Left renal pelvis (tissue), 4 donors: ENCODE data around the gene TNFAIP2. TPM values are rescaled to one million over a fixed set of nuclear protein-coding genes. Genes with fewer than 3 reads are reported as not detected.
"Not testable (repeated sequence)": the region's sequence is repeated elsewhere in the genome, so short reads cannot be mapped to it uniquely, and the experiment has no call there.

Experiments used
- DNase-seq, 4 donors: peaks; one replicate each; pipeline ENCODE4 v3.0.0-alpha.2; 2013; ENCODE audit warnings: low read depth in 4 of 4, low spot score in 3 of 4
- polyA plus RNA-seq, 4 donors: library from polyadenylated mRNA; unstranded; fragments of 120-200 nt; gene quantifications; one replicate each; pipeline ENCODE4 v1.2.1, GENCODE V29; 2013; ENCODE audit not compliant: insufficient read length in 4 of 4

Gene TNFAIP2
- polyA plus RNA-seq, 4 donors = 31.7 to 52.7 (median 44.7) TPM

DNA sequence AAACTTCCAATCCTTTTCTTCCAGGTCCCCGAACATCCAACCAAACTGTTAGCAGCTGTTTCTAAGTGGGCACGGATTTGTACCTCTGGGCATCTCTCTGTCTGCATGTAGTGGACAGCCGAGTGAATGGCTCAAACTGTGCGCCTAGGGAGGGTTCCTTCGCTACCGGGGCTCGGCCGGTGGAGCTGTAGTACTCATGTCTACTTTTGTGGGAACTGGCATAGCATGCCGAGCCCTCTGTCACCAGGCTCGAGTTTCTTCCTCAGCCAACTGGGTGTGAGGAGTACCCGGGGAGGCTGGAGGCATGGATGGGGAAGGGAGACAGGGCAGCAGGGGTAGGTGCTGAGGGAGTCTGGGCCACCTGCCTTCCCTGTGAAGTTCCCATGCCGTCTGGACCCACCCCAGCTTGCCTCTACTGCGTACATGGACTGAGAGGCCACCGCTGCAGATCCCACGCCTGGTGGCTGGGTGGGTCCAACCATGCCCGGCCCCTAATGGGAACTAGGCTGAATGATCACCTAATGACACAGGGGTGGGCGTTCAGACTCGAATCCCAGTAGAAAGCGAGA, 23.0 kb downstream of the TNFAIP2 start:
- DNase-seq = no peak

DNA sequence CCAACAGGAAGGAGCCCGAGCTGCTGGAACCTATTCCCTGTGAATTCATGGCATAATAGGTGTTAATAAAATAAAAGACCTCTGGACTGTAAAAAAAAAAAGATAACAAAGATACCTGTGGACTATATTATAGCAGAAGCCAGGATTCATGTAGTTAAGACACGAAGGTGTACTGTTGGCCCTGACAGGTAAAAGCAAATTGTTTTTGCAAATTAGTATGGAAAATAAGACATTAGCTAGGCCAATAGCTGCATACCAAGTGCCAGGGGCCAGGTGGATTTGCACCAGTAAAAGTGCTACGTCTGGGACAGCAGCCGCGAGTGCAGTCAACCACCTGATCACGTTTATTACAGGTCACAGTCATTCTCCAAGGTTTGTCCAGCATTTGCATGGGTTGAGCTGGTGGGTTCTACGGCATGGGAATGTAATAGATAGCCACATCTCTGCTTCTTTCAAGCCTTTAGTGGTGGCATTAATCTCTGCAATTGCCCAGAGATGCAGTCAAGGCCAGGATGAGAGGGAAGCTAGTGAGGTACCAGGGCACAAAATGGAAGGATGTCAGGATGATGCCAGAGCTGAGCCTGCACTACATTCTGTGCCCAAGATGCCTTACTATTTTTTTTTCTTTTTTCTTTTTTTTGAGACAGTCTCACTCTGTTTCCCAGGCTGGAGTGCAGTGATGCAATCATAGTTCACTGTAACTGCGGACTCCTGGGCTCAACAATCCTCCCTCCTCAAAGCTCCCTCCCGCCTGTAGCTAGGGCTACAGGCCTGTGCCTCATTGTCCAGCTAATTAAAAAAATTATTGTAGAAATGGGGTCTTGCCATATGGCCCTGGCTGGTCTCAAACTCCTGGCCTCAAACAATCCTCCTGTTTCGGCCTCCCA, 26.3 kb downstream of the TNFAIP2 start:
- DNase-seq = no peak

DNA sequence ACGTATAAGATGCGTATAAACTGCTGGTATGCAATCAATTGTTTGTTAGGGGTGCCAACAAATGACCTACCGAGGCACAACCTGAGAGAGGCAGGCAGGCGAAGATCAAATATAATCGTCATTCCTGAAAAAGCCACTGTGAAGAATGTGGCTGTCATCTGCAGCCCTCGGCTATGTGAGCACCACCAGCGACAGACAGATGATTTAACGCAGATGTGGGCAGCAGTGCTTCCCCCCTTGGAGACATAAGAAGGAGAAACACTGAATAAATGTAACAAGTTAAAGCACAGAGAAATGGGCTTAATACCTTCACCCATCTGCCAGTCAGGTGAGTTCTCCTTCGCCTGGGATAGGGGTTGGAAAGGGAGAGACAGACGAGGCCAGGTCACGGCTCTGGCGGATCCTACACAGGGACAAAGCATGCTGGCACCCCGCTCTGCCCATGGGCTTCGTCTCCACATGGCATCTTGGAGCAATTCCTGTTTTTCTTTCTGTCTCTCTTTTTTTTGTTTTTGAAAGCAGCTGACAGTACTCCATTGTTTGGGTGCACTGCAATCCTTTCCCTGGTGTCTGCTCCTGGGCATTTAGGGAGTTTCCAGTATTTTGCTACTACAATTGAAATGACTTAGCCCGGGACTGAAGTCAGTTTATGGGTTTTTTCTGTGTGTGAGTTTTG, 28.1 kb downstream of the TNFAIP2 start:
- no peak for DNase-seq

DNA sequence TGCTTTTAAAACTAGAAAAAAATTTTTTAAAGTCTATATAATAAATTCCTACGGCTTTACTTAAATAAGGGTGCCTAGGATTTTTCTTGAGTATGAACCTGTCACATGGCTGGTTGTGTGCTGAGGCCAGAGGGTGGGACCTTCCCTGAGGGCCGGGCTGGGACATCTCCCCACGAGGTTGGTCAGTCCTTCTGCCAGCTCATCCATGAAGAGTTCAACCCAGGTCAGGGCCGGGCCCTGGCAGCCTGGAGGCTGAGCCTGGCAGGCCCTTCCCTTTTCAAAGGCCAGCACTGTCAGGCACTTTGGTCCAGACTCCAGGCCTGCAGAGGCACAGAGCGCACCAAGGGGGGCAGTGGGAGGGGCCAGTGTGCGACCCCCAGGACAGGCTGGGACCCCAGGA, 31.7 kb downstream of the TNFAIP2 start:
- DNase-seq = no peak

DNA sequence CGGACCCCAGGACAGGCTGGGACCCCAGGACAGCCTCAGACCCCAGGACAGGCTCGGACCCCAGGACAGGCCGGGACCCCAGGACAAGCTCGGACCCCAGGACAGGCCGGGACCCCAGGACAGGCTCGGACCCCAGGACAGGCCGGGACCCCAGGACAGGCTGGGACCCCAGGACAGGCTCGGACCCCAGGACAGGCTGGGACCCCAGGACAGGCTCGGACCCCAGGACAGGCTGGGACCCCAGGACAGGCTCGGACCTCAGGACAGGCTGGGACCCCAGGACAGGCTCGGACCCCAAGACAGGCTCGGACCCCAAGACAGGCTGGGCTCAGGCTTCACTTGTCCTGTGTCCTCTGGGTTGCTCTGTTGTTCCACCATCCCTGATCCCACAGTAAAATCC, 32.2 kb downstream of the TNFAIP2 start:
- DNase-seq = not testable (repeated sequence)

DNA sequence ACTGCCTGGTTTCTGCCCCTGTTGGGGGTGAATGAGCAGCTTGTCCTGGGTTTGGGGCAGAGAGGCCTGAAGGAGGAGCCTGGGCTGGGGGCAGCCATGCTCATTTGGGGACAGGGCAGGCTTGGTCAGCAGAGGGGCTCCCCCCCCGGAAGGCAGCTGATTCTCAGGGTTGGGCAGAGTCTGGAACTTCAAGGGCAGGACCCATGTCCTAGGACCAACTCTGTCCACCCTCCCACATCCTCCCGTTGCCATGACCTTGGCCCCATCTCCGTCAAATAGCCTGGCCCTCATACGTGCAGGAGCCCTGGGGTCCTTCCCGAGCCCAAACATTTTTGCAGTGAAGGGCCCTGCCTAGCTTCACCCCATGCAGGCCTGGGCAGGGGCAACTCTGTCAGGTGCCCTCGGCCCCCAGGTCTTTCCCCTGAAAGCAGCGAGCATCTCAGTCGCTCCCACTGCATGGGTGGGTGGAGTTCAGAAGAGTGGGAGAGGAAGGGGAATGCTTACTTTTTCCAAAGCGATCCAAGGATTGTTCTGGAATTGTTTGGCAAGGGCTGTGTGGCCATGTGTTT, 32.6 kb downstream of the TNFAIP2 start:
- DNase-seq = no peak

DNA sequence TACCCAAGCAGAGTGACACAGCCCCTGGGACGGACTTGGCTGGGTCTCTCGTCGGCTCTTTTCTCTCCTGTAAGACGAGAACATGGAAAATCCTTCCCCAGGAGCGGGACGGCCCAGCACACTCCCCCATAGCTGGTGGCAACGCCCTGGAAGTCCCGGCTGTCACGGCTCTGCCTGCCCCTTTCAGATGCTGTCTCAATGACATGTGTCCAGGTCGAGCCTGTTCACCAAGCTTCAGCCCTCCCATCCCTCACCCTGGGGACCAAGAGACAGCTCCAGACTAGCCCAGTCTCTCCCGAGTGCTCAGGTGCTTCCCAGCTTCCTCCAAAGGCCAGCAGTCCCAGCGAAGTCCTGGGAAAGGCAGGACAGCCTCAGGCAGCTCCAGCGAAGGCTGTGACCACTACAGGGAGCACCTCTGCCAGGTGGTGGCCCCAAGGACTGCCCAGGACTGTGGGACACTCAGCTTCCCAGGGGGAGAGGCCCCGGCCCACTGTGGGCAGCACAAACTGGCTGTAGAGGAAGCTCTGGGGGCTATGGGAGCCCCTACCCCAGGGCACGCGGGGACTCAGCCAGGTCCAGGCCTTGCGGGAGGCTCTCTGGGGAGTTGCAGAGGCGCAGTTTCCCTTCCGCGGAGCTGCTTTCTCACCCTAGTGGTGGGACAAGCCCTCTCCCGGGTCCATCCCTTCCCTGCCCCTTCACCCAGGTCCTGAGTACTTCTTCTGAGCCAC, 33.6 kb downstream of the TNFAIP2 start:
- DNase-seq = no peak

DNA sequence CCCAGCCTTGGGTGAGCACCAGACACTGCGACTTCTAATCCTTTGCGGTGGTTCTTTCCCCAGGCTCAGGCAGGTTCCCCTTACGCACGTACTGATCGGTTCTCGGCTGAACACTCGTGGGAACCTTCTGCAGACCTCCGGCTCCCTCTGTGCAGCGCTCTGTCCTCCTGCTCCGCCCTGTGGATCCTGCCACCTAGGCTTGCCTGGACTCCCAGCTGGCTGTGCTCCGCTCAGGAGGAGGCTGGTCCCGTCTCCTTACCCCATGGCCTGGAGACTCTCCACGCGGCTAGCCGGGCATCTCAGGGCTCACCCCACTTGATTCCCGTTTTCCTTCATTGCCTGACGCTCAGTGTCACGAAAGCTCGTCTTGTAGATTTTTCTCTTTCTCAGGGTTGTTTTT, 34.7 kb downstream of the TNFAIP2 start:
- DNase-seq = no peak

DNA sequence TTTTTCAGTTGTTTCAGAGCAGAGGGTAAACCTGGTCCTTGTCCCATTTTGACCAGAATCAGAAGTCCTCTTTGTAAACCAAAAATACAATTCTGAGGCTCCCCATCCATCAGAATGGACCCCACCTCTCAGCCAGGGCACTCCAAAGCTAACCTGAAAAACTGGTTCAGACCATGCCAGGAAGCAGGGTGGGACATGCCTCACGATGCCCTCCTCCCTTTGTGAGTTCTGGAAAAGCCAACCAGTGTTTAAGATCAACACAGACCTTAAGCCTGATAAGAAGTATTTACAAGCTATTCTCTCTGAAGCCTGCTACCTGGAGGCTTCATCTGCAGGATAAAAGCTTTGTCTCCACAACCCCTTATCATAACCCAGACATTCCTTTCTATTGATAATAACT, 35.4 kb downstream of the TNFAIP2 start:
- DNase-seq = no peak

DNA sequence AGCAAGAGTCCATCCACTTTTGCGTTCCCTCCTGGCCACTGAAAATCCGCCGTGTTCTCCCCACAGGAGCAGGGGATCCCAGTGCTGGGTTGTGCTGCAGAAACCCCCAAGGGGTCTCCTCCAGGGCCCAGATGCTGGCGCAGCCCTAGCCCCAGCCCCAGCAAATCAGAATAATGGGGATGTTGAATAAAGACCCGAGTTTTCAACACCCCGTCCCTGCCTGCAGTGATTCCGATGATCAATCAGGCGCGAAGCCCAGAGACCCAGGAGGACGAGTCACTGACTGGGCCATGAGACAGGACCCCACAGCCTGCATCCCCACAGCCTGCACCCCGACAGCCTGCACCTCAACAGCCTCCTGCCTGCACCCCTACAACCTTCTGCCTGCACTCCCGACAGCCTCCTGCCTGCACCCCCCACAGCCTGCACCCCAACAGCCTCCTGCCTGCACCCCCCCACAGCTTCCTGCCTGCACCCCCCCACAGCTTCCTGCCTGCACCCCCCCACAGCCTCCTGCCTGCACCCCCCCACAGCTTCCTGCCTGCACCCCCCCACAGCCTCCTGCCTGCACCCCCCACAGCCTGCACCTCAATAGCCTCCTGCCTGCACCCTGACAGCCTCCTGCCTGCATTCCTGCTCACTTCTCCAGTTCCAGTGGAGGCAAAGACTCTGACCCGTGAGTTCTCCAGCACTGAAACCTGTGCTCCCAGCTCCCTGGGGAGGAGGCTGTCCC, 37.2 kb downstream of the TNFAIP2 start:
- DNase-seq = no peak

DNA sequence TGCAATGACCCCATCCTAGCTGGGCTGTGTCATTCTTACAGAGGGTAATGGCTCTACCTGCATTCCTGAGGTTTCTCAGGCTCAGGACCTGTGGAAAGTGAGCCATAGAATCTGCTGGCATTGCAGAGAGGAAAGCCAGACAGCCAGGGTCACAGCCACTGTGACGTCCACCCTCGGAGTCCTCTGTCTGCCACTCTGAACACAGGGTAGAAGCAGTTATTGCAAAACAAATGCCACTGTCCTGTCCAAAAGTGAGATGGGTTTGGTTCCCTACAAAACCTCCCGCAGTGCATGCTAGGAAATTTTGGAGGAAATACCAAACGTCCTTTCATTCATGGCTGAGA, 37.8 kb downstream of the TNFAIP2 start:
- no peak for DNase-seq

DNA sequence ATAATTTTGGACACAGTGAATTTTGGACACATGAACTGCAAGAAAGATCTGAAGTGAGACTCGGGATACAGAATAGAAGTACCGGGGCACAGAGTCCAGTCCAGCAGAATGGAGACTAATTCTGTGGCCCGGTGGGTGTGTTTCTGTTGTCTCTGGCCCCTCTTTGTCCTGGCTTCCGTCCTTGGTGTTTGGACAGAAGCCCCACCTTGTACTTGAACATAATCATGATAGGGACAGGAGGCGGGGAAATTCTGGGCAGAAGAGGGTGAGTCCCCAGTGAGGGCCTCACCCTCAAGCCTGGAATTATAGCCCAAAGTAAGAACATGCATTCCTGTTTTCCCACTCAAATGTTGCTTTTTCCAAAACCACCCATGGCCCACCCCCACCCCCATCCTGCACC, 39.9 kb downstream of the TNFAIP2 start:
- no peak for DNase-seq

DNA sequence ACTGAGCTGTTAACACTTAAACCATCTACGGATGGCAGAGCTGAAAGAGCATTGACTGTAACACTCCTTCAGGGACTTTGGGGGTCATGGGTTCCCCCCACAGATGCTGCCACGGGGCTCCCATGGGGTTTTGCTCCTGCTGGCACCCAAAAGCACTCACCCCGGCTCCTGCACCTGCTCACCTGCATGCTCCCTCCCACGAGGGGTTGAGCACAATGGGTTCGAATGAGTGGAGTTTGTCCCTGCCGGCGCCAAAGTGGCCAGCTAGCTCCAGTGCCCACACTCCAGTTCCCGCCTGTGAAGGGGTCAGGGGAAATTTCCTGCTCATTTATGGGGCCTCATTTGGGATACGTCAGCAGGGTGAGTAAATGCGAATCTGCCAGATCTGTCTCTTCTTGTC, 40.7 kb downstream of the TNFAIP2 start:
- no peak for DNase-seq

DNA sequence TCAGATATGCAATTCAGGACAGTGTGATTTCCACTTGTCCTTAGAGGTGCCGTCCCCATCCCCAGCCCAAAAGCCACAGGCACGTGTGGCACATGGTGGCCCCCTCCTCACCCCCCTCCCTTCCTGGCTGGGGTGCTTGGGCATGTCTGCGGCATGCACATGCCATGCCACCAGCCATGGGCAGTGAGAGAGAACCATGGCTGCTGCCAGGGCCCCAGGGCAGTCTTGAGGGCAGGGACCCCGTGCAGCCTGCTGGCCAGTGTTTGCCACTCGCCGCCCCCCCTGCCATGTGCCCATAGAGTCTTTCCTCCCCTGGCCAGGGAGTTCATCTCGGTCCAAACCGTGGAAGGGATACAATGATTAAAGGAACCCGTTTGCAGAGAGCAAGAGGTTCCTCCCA, 41.5 kb downstream of the TNFAIP2 start:
- no peak for DNase-seq

DNA sequence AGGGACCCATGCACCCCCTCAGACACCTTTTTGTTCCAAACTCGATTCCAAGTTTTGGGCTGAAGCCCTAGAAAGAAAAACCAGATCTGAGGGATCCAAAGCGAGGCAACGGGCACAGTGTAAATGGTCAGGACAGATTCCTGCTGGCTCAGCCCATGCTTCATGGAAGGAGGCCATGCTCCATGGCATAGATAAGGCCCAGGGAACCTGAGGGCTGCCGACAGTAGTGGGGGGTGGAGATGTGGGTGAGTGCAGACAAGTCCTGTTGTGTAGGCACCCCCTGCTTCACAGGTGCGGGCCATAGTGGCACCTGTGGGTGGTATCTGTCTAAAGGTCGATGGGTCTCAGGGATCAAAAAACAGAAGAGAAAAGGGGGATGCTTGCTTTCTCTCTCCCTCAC, 42.1 kb downstream of the TNFAIP2 start:
- no peak for DNase-seq

DNA sequence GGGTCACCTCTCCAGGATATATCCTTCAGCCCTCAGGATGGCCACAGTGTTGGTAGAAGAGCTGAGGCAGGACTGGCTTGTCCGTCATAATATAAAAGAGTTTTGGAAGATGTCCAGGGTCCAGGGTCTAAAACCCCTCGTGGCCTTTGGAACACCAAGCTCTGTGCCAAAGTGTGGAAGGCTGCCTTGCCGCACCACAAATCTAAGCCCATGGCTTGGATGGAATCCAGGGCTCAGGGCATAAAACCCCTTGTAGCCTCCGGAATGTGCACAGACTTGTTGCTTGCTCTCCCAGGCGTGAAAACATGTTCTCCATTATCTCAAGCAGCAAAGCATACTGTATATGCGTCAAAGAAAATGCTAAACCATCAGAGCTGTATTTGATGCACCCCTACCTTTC, 46.7 kb downstream of the TNFAIP2 start:
- DNase-seq = no peak

DNA sequence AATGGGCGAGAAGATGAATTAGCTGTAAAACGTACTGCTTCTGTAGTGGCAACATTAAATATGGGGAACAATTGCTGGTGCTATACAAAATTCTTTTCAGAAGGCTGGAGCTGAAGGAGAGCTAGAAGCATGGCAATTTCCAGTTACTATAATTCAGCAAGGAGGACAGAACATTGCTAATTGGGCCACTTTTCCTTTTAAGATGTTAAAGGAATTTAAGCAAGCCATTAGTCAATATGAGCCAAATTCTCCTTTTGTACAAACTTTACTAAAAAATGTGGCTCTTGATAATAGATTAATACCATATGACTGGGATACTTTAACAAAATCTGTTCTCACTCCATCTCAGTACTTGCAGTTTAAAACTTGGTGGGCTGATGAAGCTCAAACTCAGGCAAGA, 47.9 kb downstream of the TNFAIP2 start:
- DNase-seq = not testable (repeated sequence)

DNA sequence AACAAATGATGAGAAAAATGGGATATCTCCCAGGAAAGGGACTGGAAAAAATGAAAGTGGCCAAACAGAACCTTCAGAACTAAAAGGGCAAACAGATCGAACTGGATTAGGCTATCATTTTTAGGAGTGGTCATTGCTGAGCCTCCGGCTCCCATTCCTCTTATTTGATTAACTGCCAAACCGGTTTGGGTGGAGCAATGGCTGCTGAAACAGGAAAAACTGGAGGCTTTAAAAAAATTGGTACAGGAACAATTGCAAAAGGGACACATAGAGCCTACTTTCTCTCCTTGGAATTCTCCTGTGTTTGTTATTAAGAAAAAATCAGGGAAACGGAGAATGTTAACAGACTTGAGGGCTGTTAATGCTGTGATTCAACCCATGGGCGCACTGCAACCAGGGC, 49.7 kb downstream of the TNFAIP2 start:
- DNase-seq = no peak

DNA sequence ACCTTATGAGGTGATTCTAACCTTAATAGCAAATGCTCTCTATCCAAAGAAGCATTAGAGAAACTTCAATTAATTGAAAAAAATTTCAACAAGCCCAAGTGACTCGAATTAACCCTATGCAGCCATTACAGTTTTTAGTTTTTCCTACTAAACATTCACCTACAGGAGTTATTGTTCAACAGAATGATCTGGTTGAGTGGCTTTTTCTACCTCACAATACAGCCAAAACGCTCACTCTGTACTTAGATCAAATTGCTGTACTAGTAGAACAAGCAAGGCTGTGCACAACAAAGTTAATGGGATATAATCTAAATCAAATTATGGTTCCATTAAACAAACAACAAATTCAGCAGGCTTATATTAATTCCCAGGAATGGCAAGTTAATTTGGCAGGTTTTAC, 50.6 kb downstream of the TNFAIP2 start:
- DNase-seq = not testable (repeated sequence)

DNA sequence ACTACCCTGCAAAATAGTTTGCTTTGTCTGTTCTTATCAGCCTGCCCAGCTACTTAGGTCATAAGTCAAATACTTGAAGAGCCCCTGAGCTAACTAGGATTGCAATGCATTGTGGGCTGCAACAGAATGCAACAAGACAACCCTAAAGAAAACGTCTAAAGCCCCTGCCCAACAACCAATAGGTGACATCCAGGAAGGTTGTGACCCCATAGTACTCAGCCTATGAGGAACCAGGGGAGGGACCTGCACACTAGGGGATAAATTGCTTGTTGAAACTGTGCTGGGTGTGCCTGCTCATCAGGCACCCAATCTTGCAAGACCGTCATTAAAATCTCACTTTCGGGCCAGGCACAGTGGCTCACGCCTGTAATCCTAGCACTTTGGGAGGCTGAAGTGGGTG, 52.9 kb downstream of the TNFAIP2 start:
- DNase-seq = not testable (repeated sequence)
